WTC11 (cell line): Measurements from ENCODE around the gene UQCC2. TPM values are rescaled to one million over a fixed set of nuclear protein-coding genes. Genes with fewer than 3 reads are reported as not detected.

Experiments
- ATAC-seq: fragments of 200-7000 bp; cut with Tn5 transposase; 2 replicates; pipeline ENCODE4 v1.10.0; 2021; ENCODE audit warnings: mild to moderate bottlenecking, moderate library complexity
- CTCF ChIA-PET: fragments of 300-600 bp; sonication (Branson Sonifier 250); formaldehyde crosslinking; loops from one replicate; lab custom pipeline; 2021; ENCODE audit warnings: antibody characterized with exemption; lab: Charles Lee
- POLR2A ChIA-PET: fragments of 350-600 bp; sonication (Branson Sonifier 250); formaldehyde crosslinking; loops from one replicate; lab custom pipeline; 2021; ENCODE audit warnings: antibody characterized with exemption; lab: Charles Lee
- DNase-seq: peaks from one replicate; pipeline ENCODE4 v3.0.0; 2021; ENCODE audit warnings: low spot score
- H3K27ac Mint-ChIP-seq: 2 replicates; pipeline ENCODE4 v1.8.0; 2021; ENCODE audit warnings: mixed read lengths
- H3K27me3 Mint-ChIP-seq: 2 replicates; pipeline ENCODE4 v1.8.0; 2021; ENCODE audit warnings: low read depth, mild to moderate bottlenecking, moderate library complexity, mixed read lengths
- H3K36me3 Mint-ChIP-seq: 2 replicates; pipeline ENCODE4 v1.8.0; 2021; ENCODE audit warnings: mixed read lengths
- H3K4me1 Mint-ChIP-seq: 2 replicates; pipeline ENCODE4 v1.8.0; 2022; ENCODE audit warnings: mixed read lengths
- H3K4me3 Mint-ChIP-seq: 2 replicates; pipeline ENCODE4 v1.8.0; 2021; ENCODE audit warnings: mild to moderate bottlenecking, moderate library complexity, mixed read lengths
- H3K9me3 Mint-ChIP-seq: 2 replicates; pipeline ENCODE4 v1.8.0; 2021; ENCODE audit warnings: mixed read lengths
- CREM ChIP-seq: sonication (generic); formaldehyde crosslinking; IDR thresholded peaks from 2 replicates; pipeline ENCODE4 v1.8.1; 2022; ENCODE audit warnings: mild to moderate bottlenecking, missing genetic modification reagents, moderate library complexity
- JAZF1 ChIP-seq: fragments of 250-450 bp; sonication (Bioruptor Pico); IDR thresholded peaks from 2 replicates; pipeline ENCODE4 v1.9.0; 2021; ENCODE audit warnings: moderate library complexity, mild to moderate bottlenecking, inconsistent platforms
- JUN ChIP-seq: sonication (generic); formaldehyde crosslinking; IDR thresholded peaks from 2 replicates; pipeline ENCODE4 v1.8.0; 2023; ENCODE audit warnings: mild to moderate bottlenecking, missing genetic modification reagents
- MYBL2 ChIP-seq: sonication (generic); formaldehyde crosslinking; IDR thresholded peaks from 2 replicates; pipeline ENCODE4 v1.8.1; 2023; ENCODE audit warnings: mild to moderate bottlenecking, moderate library complexity, missing genetic modification reagents
- NFE2L1 ChIP-seq: sonication (generic); formaldehyde crosslinking; IDR thresholded peaks from 2 replicates; pipeline ENCODE4 v1.8.1; 2023; ENCODE audit warnings: missing genetic modification reagents
- NR3C1 ChIP-seq: sonication (generic); formaldehyde crosslinking; conservative IDR thresholded peaks from 2 replicates; pipeline ENCODE4 v1.8.1; 2023; ENCODE audit warnings: low read depth, mild to moderate bottlenecking, missing genetic modification reagents
- RORB ChIP-seq: fragments of 250-450 bp; sonication (Bioruptor Pico); IDR thresholded peaks from 2 replicates; pipeline ENCODE4 v1.9.0; 2021; ENCODE audit warnings: mild to moderate bottlenecking
- SMAD4 ChIP-seq: sonication (generic); formaldehyde crosslinking; IDR thresholded peaks from 2 replicates; pipeline ENCODE4 v1.8.0; 2022; ENCODE audit warnings: mild to moderate bottlenecking, missing genetic modification reagents
- SOX15 ChIP-seq: fragments of 250-450 bp; sonication (Bioruptor Pico); IDR thresholded peaks from 2 replicates; pipeline ENCODE4 v1.9.0; 2021; ENCODE audit warnings: mild to moderate bottlenecking
- ZNF263 ChIP-seq: sonication (generic); formaldehyde crosslinking; IDR thresholded peaks from 2 replicates; pipeline ENCODE4 v1.8.1; 2022; ENCODE audit warnings: low read depth, mild to moderate bottlenecking, moderate library complexity, missing genetic modification reagents
- ZNF396 ChIP-seq: fragments of 250-450 bp; sonication (Bioruptor Pico); IDR thresholded peaks from 2 replicates; pipeline ENCODE4 v1.8.0; 2021; ENCODE audit warnings: mild to moderate bottlenecking, moderate library complexity, borderline replicate concordance
- total RNA-seq: library from RNA; stranded (reverse); gene quantifications from 3 replicates; pipeline ENCODE4 v1.2.3, GENCODE V29; 2021
- TF ChIP-seq, protein P1 (sequence below): sonication (generic); formaldehyde crosslinking; IDR thresholded peaks from 2 replicates; pipeline ENCODE4 v1.8.1; 2022; ENCODE audit warnings: mild to moderate bottlenecking, missing genetic modification reagents, moderate library complexity, borderline replicate concordance
- TF ChIP-seq, protein P2 (sequence below): sonication (generic); formaldehyde crosslinking; IDR thresholded peaks from 2 replicates; pipeline ENCODE4 v1.8.1; 2023; ENCODE audit warnings: mild to moderate bottlenecking, missing genetic modification reagents, moderate library complexity
- TF ChIP-seq, protein P3 (sequence below): sonication (generic); formaldehyde crosslinking; IDR thresholded peaks from 2 replicates; pipeline ENCODE4 v1.8.1; 2022; ENCODE audit warnings: missing genetic modification reagents, borderline replicate concordance
- TF ChIP-seq, protein P4 (sequence below): sonication (generic); formaldehyde crosslinking; IDR thresholded peaks from 2 replicates; pipeline ENCODE4 v1.8.0; 2022; ENCODE audit warnings: mild to moderate bottlenecking, missing genetic modification reagents
- TF ChIP-seq, protein P5 (sequence below): sonication (generic); formaldehyde crosslinking; IDR thresholded peaks from 2 replicates; pipeline ENCODE4 v1.8.1; 2023; ENCODE audit warnings: mild to moderate bottlenecking, moderate library complexity, missing genetic modification reagents
- TF ChIP-seq, protein P6 (sequence below): fragments of 250-450 bp; sonication (Bioruptor Pico); IDR thresholded peaks from 2 replicates; pipeline ENCODE4 v1.9.0; 2021; ENCODE audit warnings: mild to moderate bottlenecking
- TF ChIP-seq, protein P7 (sequence below): sonication (generic); formaldehyde crosslinking; IDR thresholded peaks from 2 replicates; pipeline ENCODE4 v1.8.0; 2023; ENCODE audit warnings: missing genetic modification reagents, mild to moderate bottlenecking, borderline replicate concordance

The UQCC2 gene
- total RNA-seq, 1 experiment from 2014 or later, result 65.8 TPM

DNA sequence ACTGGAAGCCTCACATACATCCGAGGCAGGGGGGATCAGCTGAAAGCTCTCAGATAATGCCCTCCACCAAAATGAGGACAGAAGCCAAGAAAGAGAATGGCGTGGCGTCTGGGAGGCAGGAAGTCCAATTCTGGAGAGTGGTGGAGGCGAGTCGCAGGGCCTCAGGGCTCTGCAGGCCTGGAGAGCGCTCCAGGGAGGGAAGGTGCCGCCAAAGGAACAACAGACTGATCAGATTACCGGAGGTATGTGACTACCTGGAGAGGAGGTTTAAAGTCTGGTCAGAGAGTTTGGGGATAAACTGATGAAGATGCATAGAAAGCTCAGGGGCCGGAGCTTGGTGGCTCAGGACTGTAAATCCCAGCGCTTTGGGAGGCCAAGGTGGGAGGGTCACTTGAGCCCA, 46.4 kb upstream of the UQCC2 start:
- DNase-seq (no peak), ATAC-seq (no peak)
- no peak overlapping the region for H3K27ac Mint-ChIP-seq
- ChIA-PET POLR2A (interaction anchor here (0.5 to 1.4 kb wide), 2 partner anchors 12 to 110 kb away, joined by 4 to 5 read pairs; no protein-coding TSS in a partner anchor), CTCF (interaction anchor here (1.0 to 7.1 kb wide), 4 partner anchors 13 to 305 kb away, joined by 3 to 41 read pairs (median 4); partner anchors contain the start of gene UQCC2)
- peaks cover 7% of the 10 kb centered on the region; the same call in 1 of the 2 replicates for H3K4me1 Mint-ChIP-seq
- H3K36me3 Mint-ChIP-seq, result no peaks in the 10 kb centered on the region
- no peak for TF ChIP-seq NFE2L1 (CRISPR knock-in tag)
- no peak for TF ChIP-seq SOX15 (CRISPR knock-in tag)
- no peak for TF ChIP-seq ZNF396
- TF ChIP-seq RORB (CRISPR knock-in tag), result no peak
- TF ChIP-seq MYBL2 (CRISPR knock-in tag), result no peak
- TF ChIP-seq, protein P1, sequence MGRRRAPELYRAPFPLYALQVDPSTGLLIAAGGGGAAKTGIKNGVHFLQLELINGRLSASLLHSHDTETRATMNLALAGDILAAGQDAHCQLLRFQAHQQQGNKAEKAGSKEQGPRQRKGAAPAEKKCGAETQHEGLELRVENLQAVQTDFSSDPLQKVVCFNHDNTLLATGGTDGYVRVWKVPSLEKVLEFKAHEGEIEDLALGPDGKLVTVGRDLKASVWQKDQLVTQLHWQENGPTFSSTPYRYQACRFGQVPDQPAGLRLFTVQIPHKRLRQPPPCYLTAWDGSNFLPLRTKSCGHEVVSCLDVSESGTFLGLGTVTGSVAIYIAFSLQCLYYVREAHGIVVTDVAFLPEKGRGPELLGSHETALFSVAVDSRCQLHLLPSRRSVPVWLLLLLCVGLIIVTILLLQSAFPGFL (CRISPR knock-in tag), result no peak
- TF ChIP-seq, protein P2, sequence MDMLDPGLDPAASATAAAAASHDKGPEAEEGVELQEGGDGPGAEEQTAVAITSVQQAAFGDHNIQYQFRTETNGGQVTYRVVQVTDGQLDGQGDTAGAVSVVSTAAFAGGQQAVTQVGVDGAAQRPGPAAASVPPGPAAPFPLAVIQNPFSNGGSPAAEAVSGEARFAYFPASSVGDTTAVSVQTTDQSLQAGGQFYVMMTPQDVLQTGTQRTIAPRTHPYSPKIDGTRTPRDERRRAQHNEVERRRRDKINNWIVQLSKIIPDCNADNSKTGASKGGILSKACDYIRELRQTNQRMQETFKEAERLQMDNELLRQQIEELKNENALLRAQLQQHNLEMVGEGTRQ (CRISPR knock-in tag), result no peak
- TF ChIP-seq, protein P3, sequence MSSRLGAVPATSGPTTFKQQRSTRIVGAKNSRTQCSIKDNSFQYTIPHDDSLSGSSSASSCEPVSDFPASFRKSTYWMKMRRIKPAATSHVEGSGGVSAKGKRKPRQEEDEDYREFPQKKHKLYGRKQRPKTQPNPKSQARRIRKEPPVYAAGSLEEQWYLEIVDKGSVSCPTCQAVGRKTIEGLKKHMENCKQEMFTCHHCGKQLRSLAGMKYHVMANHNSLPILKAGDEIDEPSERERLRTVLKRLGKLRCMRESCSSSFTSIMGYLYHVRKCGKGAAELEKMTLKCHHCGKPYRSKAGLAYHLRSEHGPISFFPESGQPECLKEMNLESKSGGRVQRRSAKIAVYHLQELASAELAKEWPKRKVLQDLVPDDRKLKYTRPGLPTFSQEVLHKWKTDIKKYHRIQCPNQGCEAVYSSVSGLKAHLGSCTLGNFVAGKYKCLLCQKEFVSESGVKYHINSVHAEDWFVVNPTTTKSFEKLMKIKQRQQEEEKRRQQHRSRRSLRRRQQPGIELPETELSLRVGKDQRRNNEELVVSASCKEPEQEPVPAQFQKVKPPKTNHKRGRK, result no peak
- TF ChIP-seq, protein P4, sequence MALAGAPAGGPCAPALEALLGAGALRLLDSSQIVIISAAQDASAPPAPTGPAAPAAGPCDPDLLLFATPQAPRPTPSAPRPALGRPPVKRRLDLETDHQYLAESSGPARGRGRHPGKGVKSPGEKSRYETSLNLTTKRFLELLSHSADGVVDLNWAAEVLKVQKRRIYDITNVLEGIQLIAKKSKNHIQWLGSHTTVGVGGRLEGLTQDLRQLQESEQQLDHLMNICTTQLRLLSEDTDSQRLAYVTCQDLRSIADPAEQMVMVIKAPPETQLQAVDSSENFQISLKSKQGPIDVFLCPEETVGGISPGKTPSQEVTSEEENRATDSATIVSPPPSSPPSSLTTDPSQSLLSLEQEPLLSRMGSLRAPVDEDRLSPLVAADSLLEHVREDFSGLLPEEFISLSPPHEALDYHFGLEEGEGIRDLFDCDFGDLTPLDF (CRISPR knock-in tag), result no peak
- no peak for TF ChIP-seq JAZF1
- no peak for TF ChIP-seq JUN (CRISPR knock-in tag)
- no peak for TF ChIP-seq ZNF263 (CRISPR knock-in tag)
- TF ChIP-seq SMAD4 (CRISPR knock-in tag), result no peak
- no peak for TF ChIP-seq CREM (CRISPR knock-in tag)
- TF ChIP-seq, protein P5, sequence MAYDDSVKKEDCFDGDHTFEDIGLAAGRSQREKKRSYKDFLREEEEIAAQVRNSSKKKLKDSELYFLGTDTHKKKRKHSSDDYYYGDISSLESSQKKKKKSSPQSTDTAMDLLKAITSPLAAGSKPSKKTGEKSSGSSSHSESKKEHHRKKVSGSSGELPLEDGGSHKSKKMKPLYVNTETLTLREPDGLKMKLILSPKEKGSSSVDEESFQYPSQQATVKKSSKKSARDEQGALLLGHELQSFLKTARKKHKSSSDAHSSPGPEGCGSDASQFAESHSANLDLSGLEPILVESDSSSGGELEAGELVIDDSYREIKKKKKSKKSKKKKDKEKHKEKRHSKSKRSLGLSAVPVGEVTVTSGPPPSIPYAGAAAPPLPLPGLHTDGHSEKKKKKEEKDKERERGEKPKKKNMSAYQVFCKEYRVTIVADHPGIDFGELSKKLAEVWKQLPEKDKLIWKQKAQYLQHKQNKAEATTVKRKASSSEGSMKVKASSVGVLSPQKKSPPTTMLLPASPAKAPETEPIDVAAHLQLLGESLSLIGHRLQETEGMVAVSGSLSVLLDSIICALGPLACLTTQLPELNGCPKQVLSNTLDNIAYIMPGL (CRISPR knock-in tag), result no peak
- TF ChIP-seq, protein P6, sequence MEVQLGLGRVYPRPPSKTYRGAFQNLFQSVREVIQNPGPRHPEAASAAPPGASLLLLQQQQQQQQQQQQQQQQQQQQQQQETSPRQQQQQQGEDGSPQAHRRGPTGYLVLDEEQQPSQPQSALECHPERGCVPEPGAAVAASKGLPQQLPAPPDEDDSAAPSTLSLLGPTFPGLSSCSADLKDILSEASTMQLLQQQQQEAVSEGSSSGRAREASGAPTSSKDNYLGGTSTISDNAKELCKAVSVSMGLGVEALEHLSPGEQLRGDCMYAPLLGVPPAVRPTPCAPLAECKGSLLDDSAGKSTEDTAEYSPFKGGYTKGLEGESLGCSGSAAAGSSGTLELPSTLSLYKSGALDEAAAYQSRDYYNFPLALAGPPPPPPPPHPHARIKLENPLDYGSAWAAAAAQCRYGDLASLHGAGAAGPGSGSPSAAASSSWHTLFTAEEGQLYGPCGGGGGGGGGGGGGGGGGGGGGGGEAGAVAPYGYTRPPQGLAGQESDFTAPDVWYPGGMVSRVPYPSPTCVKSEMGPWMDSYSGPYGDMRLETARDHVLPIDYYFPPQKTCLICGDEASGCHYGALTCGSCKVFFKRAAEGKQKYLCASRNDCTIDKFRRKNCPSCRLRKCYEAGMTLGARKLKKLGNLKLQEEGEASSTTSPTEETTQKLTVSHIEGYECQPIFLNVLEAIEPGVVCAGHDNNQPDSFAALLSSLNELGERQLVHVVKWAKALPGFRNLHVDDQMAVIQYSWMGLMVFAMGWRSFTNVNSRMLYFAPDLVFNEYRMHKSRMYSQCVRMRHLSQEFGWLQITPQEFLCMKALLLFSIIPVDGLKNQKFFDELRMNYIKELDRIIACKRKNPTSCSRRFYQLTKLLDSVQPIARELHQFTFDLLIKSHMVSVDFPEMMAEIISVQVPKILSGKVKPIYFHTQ (CRISPR knock-in tag), result no peak
- TF ChIP-seq, protein P7, sequence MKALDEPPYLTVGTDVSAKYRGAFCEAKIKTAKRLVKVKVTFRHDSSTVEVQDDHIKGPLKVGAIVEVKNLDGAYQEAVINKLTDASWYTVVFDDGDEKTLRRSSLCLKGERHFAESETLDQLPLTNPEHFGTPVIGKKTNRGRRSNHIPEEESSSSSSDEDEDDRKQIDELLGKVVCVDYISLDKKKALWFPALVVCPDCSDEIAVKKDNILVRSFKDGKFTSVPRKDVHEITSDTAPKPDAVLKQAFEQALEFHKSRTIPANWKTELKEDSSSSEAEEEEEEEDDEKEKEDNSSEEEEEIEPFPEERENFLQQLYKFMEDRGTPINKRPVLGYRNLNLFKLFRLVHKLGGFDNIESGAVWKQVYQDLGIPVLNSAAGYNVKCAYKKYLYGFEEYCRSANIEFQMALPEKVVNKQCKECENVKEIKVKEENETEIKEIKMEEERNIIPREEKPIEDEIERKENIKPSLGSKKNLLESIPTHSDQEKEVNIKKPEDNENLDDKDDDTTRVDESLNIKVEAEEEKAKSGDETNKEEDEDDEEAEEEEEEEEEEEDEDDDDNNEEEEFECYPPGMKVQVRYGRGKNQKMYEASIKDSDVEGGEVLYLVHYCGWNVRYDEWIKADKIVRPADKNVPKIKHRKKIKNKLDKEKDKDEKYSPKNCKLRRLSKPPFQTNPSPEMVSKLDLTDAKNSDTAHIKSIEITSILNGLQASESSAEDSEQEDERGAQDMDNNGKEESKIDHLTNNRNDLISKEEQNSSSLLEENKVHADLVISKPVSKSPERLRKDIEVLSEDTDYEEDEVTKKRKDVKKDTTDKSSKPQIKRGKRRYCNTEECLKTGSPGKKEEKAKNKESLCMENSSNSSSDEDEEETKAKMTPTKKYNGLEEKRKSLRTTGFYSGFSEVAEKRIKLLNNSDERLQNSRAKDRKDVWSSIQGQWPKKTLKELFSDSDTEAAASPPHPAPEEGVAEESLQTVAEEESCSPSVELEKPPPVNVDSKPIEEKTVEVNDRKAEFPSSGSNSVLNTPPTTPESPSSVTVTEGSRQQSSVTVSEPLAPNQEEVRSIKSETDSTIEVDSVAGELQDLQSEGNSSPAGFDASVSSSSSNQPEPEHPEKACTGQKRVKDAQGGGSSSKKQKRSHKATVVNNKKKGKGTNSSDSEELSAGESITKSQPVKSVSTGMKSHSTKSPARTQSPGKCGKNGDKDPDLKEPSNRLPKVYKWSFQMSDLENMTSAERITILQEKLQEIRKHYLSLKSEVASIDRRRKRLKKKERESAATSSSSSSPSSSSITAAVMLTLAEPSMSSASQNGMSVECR (CRISPR knock-in tag), result no peak
- TF ChIP-seq NR3C1 (CRISPR knock-in tag), result no peak
- no peak overlapping the region for H3K4me3 Mint-ChIP-seq
- H3K27me3 Mint-ChIP-seq, result no peaks in the 10 kb centered on the region; the same call in 1 of the 2 replicates
- no peaks in the 10 kb centered on the region for H3K9me3 Mint-ChIP-seq
